RWPE2 (cell line): Measurements from ENCODE around the gene DDN.

ENCODE experiments used
- ATAC-seq: fragments of 200-7000 bp; cut with Tn5 transposase; 3 replicates; pipeline ENCODE4 v1.9.1; 2021; ENCODE audit warnings: low read depth
- DNase-seq: peaks from one replicate; pipeline ENCODE4 v3.0.0-alpha.2; 2020; ENCODE audit warnings: low spot score
- H3K27ac ChIP-seq: fragments of 450-650 bp; 2 replicates; pipeline ENCODE4 v1.5.1; 2017; ENCODE audit warnings: mild to moderate bottlenecking; ENCODE audit not compliant: poor library complexity, severe bottlenecking
- H3K27me3 ChIP-seq: fragments of 250-450 bp; sonication (Bioruptor Pico); 2 replicates; pipeline ENCODE4 v1.5.1; 2021; ENCODE audit warnings: mild to moderate bottlenecking, moderate library complexity; ENCODE audit not compliant: insufficient read depth, poor library complexity, severe bottlenecking
- H3K36me3 ChIP-seq: fragments of 250-450 bp; sonication (Bioruptor Pico); 2 replicates; pipeline ENCODE4 v1.5.1; 2020; ENCODE audit warnings: low read depth, mild to moderate bottlenecking, moderate library complexity
- H3K4me1 ChIP-seq: fragments of 250-450 bp; sonication (Bioruptor Pico); 2 replicates; pipeline ENCODE4 v1.5.1; 2021; ENCODE audit warnings: mild to moderate bottlenecking, moderate library complexity; ENCODE audit not compliant: insufficient read depth, poor library complexity, severe bottlenecking
- H3K4me3 ChIP-seq: fragments of 250-450 bp; sonication (Bioruptor Pico); 2 replicates; pipeline ENCODE4 v1.5.1; 2021; ENCODE audit warnings: mild to moderate bottlenecking, moderate library complexity; ENCODE audit not compliant: severe bottlenecking
- H3K9me3 ChIP-seq: fragments of 250-450 bp; sonication (Bioruptor Pico); 2 replicates; pipeline ENCODE4 v1.5.1; 2021; ENCODE audit warnings: mild to moderate bottlenecking, moderate library complexity; ENCODE audit not compliant: severe bottlenecking
- CTCF ChIP-seq: fragments of 450-650 bp; IDR thresholded peaks from one replicate; pipeline ENCODE4 v1.5.1; 2017; ENCODE audit warnings: mild to moderate bottlenecking, moderate library complexity; ENCODE audit not compliant: poor library complexity, severe bottlenecking

The DDN gene

GRCh38 chr12:49008943-49009342 is 9.8 kb upstream of the DDN start:
- H3K27me3 ChIP-seq: no peaks in the 10 kb centered on the region
- H3K4me3 ChIP-seq: no peak overlapping the region
- no peaks in the 10 kb centered on the region for H3K9me3 ChIP-seq
- H3K36me3 ChIP-seq: peaks cover 60% of the 10 kb centered on the region
- no peak for TF ChIP-seq CTCF
- no peak for DNase-seq
- H3K27ac ChIP-seq: no peak overlapping the region
- no peaks in the 10 kb centered on the region for H3K4me1 ChIP-seq
- ATAC-seq: no peak

- H3K27me3 ChIP-seq: peaks cover 14% of the 10 kb centered on the region
- no peak overlapping the region for H3K27ac ChIP-seq
- no peak for DNase-seq
- no peaks in the 10 kb centered on the region for H3K4me1 ChIP-seq
- no peak overlapping the region for H3K4me3 ChIP-seq
- no peak for TF ChIP-seq CTCF
- no peaks in the 10 kb centered on the region for H3K9me3 ChIP-seq
- H3K36me3 ChIP-seq: peaks cover 41% of the 10 kb centered on the region
- ATAC-seq: no peak
These were observed 1.2 kb upstream of the DDN start for GRCh38 chr12:49000346-49000745.

GRCh38 chr12:48998497-48999353 is 450 bp downstream of the DDN start:
- peaks cover 14% of the 10 kb centered on the region for H3K27me3 ChIP-seq
- TF ChIP-seq CTCF: no peak
- peak; percentile 40 for ATAC-seq
- no peaks in the 10 kb centered on the region for H3K4me1 ChIP-seq
- H3K27ac ChIP-seq: no peak overlapping the region
- H3K4me3 ChIP-seq: peak overlapping the region; percentile 32
- DNase-seq: no peak
- H3K36me3 ChIP-seq: peaks cover 25% of the 10 kb centered on the region
- no peaks in the 10 kb centered on the region for H3K9me3 ChIP-seq

DNA sequence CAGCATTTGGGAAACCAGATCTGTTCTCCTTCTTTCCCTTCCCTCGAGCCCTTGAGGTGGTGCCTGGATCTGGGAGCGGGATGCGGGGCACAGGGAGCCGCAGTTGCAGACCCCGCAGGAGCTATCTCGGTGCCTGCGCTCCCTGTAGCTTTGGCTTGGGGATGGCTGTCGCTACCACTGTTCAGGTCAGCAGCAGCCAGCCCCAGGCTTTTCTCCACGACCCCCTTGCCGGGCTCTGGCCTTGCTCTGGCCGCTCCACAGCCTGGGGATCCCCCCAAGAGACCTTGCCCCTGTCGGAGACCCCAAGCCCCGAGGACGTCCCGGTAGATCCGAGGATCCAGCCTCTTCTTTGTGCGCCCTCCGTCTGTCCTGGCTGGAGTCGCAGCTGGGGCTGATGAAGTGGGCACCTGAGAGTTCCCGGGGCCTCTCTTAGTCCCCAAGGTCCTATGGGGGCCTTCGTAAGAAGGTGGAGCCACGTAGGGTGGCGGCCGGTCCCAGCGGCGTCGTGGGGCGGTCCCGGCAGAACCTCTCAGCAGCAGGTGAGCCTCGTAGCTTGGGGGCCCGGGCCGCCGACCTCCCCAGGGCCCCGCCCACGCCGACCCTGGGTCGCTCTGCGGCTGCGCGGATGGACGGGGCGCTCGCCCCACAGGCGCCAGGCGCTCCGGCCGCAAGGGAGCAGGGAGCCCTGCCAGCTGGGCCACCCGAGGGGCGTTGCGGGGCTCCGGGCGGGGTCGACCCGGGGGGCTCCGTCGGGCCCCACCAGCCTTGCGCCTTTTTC is 1.3 kb downstream of the DDN start:
- H3K9me3 ChIP-seq: no peaks in the 10 kb centered on the region
- H3K36me3 ChIP-seq: peaks cover 17% of the 10 kb centered on the region
- H3K27me3 ChIP-seq: peaks cover 14% of the 10 kb centered on the region
- H3K27ac ChIP-seq: no peak overlapping the region
- H3K4me1 ChIP-seq: no peaks in the 10 kb centered on the region
- no peak for TF ChIP-seq CTCF
- H3K4me3 ChIP-seq: peak overlapping the region; percentile 32
- DNase-seq (no peak), ATAC-seq (peak; percentile 22)
